Body of pancreas (tissue), 4 donors: ENCODE measurements around the gene OGFR. TPM values are rescaled to one million over a fixed set of nuclear protein-coding genes. Genes with fewer than 3 reads are reported as not detected.

Source experiments
- ATAC-seq: fragments of 150-250 bp; one replicate; pipeline ENCODE4 v1.9.1; 2016
- DNase-seq, 4 donors: peaks; one replicate each; pipeline ENCODE4 v3.0.0-alpha.2; 2019
- H3K27ac ChIP-seq, 4 donors: fragments of 200-600 bp; sonication (generic); 1 replicate in 3 of 4; 2 replicates in 1 of 4; pipeline versions ENCODE4 v1.5.1 to v1.6.1; 2016 to 2019; ENCODE audit warnings: mild to moderate bottlenecking in 1 of 4, mixed read lengths in 1 of 4, moderate library complexity in 1 of 4
- H3K27me3 ChIP-seq, 2 donors: fragments of 200-600 bp; sonication (generic); one replicate each; pipeline ENCODE4 v1.6.0; 2016; ENCODE audit warnings: mild to moderate bottlenecking in 1 of 2
- H3K36me3 ChIP-seq, 2 donors: fragments of 200-600 bp; sonication (generic); replicated peaks in 1 of 2; 2 replicates each; pipeline ENCODE4 v1.5.1; 2016; ENCODE audit warnings: low read depth in 2 of 2; ENCODE audit not compliant: insufficient read depth in 1 of 2
- H3K4me1 ChIP-seq: fragments of 200-600 bp; sonication (generic); one replicate; pipeline ENCODE4 v1.6.0; 2016
- H3K4me3 ChIP-seq, 2 donors: fragments of 200-600 bp; sonication (generic); 1 replicate in 1 of 2; 2 replicates in 1 of 2; pipeline ENCODE4 v1.5.1; 2016 to 2019
- H3K9me3 ChIP-seq, 3 donors: fragments of 200-600 bp; sonication (generic); 1 replicate in 2 of 3; 2 replicates in 1 of 3; pipeline ENCODE4 v1.5.1; 2016
- POLR2A ChIP-seq, 3 donors: fragments of 450-650 bp; IDR thresholded peaks; one replicate each; pipeline ENCODE4 v1.6.1; 2016; ENCODE audit warnings: antibody characterized with exemption in 3 of 3, mild to moderate bottlenecking in 2 of 3
- WGBS, 2 donors: methylation state at CpG; one replicate each; pipeline ENCODE4 v1.1.5; 2017; 5-methylcytosine and 5-hydroxymethylcytosine counted together
- intact Hi-C: fragments of 100-400 bp; cut with DNase I; formaldehyde crosslinking; loops from one replicate; pipeline ENCODE4 v1.15.1; 2023
- total RNA-seq, 2 donors: library from RNA; depleted of rRNA; stranded (reverse); fragments of >200 nt; gene quantifications; one replicate each; pipeline ENCODE4 v1.1.0, GENCODE V29; 2016
- TF ChIP-seq, protein P1 (sequence below), 7 experiments: fragments of 450-650 bp in 4 of 7; fragments of 200-600 bp in 3 of 7; sonication (generic) in 3 of 7; IDR thresholded peaks; one replicate each; pipeline ENCODE4 v1.5.1; 2016 to 2019; ENCODE audit warnings: antibody characterized with exemption in 7 of 7

OGFR gene
- total RNA-seq, 2 donors from 2014 or later: 46.4 to 47.8 TPM

- 94 to 97% methylated on average over 7 to 11 of the region's 11 CpGs for WGBS, 2 donors
- peaks cover 28% of the 10 kb centered on the region for H3K4me1 ChIP-seq
- H3K27me3 ChIP-seq: peaks cover 0 to 24% of the 10 kb centered on the region in 2 donors
- no peak overlapping the region for H3K27ac ChIP-seq
- ATAC-seq (no peak), DNase-seq (no peak)
- intact Hi-C loops: no loop called here
- TF ChIP-seq, protein P1, sequence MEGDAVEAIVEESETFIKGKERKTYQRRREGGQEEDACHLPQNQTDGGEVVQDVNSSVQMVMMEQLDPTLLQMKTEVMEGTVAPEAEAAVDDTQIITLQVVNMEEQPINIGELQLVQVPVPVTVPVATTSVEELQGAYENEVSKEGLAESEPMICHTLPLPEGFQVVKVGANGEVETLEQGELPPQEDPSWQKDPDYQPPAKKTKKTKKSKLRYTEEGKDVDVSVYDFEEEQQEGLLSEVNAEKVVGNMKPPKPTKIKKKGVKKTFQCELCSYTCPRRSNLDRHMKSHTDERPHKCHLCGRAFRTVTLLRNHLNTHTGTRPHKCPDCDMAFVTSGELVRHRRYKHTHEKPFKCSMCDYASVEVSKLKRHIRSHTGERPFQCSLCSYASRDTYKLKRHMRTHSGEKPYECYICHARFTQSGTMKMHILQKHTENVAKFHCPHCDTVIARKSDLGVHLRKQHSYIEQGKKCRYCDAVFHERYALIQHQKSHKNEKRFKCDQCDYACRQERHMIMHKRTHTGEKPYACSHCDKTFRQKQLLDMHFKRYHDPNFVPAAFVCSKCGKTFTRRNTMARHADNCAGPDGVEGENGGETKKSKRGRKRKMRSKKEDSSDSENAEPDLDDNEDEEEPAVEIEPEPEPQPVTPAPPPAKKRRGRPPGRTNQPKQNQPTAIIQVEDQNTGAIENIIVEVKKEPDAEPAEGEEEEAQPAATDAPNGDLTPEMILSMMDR (IDR thresholded peaks at IDR 0.05): no peak
- TF ChIP-seq POLR2A (IDR thresholded peaks at IDR 0.05): no peak
- H3K36me3 ChIP-seq: peaks cover 24 to 26% of the 10 kb centered on the region in 2 donors
- no peak overlapping the region for H3K4me3 ChIP-seq
- no peaks in the 10 kb centered on the region for H3K9me3 ChIP-seq
Measured at GRCh38 chr20:62812907-62813200, 8.2 kb downstream of the OGFR start.

- Histone ChIP-seq H3K4me3 (no peak overlapping the region), H3K9me3 (no peaks in the 10 kb centered on the region), H3K4me1 (peaks cover 34% of the 10 kb centered on the region), H3K27me3 (peaks cover 0 to 25% of the 10 kb centered on the region in 2 donors), H3K27ac (no peak overlapping the region), H3K36me3 (peaks cover 24 to 26% of the 10 kb centered on the region in 2 donors)
- no peak for DNase-seq
- 89% methylated on average over 13 of the region's 13 CpGs; no CpG with 5 or more reads in 1 of the 2 donors for WGBS, 2 donors
- no peak for ATAC-seq
- intact Hi-C loops: no loop called here
- TF ChIP-seq POLR2A (IDR thresholded peaks at IDR 0.05): no peak
Measured at GRCh38 chr20:62813588-62813987, 9.0 kb downstream of the OGFR start.

DNA sequence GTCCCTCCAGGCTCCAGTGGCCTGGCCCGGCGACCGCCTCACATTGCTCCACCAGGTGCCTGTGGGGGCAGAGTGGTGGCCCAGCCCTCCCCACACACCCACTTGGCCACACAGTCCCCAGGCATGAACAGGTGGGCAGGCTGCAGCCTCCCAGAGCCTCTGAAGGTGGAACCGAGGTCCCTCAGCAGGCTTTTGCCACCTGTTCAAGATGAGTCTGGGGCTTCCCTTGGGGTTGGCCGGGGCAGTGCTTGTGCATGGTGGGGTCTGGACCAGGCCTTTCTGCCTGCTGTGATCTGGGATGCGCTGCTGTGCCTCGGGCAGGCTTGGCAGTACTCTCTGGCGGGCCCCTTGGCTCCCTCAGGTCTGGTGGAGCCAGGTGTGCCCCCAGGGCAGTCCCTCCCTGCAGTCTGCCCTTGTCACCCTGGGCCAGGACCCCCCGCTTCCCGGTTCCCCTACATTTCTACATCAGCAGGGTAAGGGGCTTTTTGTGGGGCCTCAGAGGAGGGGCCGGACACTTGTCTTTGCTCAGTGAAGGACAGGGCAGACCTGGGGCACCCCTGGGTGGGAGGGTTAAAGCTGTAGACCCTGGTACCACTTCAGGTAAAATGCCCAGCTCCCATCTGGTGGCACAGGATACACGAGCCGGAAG, 9.5 kb downstream of the OGFR start:
- H3K36me3 ChIP-seq: peaks cover 22 to 24% of the 10 kb centered on the region in 2 donors
- WGBS, 2 donors: 60 to 65% methylated on average over 5 to 13 of the region's 13 CpGs

GRCh38 chr20:62814709-62815065, 10.1 kb downstream of the OGFR start:
- Histone ChIP-seq H3K4me3 (no peak overlapping the region), H3K27me3 (peaks cover 0 to 25% of the 10 kb centered on the region in 2 donors), H3K4me1 (peaks cover 45% of the 10 kb centered on the region), H3K27ac (no peak overlapping the region), H3K9me3 (no peaks in the 10 kb centered on the region), H3K36me3 (peaks cover 18 to 19% of the 10 kb centered on the region in 2 donors)
- WGBS, 2 donors: 57 to 66% methylated on average over 3 to 12 of the region's 12 CpGs
- TF ChIP-seq POLR2A (IDR thresholded peaks at IDR 0.05): no peak
- no peak for DNase-seq
- no peak for ATAC-seq
- intact Hi-C loops: no loop called here

More for the DNA sequence above, 9.5 kb downstream of the OGFR start:
- intact Hi-C loops: no loop called here
- Histone ChIP-seq H3K4me3 (no peak overlapping the region), H3K9me3 (no peaks in the 10 kb centered on the region), H3K27ac (no peak overlapping the region), H3K4me1 (peaks cover 40% of the 10 kb centered on the region), H3K27me3 (peaks cover 0 to 25% of the 10 kb centered on the region in 2 donors)
- ATAC-seq (no peak), DNase-seq (no peak)
- TF ChIP-seq POLR2A (IDR thresholded peaks at IDR 0.05): no peak

DNA sequence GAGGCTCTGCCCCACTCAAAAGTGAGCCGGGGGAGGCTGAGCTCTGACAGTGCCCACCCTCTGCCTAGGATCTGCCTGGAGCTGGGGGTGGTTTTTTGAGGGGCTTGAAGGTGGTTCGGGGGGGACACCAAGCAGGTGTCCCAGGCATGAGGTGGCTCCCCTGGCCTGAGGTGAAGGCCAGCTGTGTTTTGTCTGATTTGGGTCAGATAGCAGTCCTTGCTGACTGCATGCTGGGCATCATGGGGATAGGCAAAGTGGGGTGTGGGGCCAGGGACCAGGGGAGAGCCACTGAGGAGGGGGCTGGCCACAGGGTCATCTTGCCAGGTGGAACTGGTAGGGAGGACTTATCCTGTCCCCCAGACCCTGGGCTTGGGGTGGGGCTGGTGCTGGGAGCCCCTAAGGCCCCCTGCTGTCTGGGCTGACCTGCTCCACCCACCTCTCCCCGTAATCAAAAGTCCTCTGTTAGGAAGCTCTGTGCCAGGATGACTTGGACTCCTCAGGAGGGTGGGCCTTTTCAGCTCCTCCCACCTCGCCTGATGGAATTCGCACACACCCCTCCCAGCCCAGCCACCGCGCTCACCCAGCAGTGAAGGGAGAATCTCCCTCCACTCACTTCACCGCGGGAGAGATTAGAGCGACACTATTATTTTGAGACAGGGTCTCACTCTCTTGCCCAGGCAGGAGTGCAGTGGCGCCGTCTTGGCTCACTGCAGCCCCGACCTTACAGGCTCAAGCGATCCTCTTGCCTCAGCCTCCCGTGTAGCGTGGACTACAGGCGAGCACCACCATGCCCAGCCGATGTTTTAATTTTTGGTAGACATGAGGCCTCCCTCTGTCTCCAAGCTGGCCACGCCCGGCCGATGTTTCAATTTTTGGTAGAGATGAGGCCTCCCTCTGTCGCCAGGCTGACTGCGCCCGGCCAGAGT, 10.7 kb downstream of the OGFR start:
- WGBS, 2 donors: 27 to 41% methylated on average over 20 to 24 of the region's 24 CpGs
- Histone ChIP-seq H3K27me3 (peaks cover 0 to 25% of the 10 kb centered on the region in 2 donors), H3K27ac (no peak overlapping the region), H3K4me1 (peaks cover 49% of the 10 kb centered on the region), H3K36me3 (peaks cover 13 to 14% of the 10 kb centered on the region in 2 donors), H3K9me3 (no peaks in the 10 kb centered on the region), H3K4me3 (no peak overlapping the region)
- intact Hi-C loops: no loop called here
- no peak for ATAC-seq
- TF ChIP-seq, protein P1 (IDR thresholded peaks at IDR 0.05): no peak
- no peak for TF ChIP-seq POLR2A (IDR thresholded peaks at IDR 0.05)
- DNase-seq: peak in 1 of 4 donors; percentile 47
